Psoas muscle (tissue), 8 donors: Measurements from ENCODE around the gene BID. TPM values are rescaled to one million over a fixed set of nuclear protein-coding genes. Genes with fewer than 3 reads are reported as not detected.

Source experiments
- ATAC-seq, 4 donors: fragments of 200-7000 bp; cut with Tn5 transposase; one replicate each; pipeline ENCODE4 v1.9.1; 2020; ENCODE audit warnings: moderate library complexity in 3 of 4, mild to moderate bottlenecking in 2 of 4
- DNase-seq, 2 donors: peaks; one replicate each; pipeline ENCODE4 v3.0.0-alpha.2; 2020
- H3K27ac ChIP-seq: fragments of 200-600 bp; one replicate; pipeline ENCODE4 v1.8.0; 2022
- H3K27me3 ChIP-seq, 3 donors: fragments of 200-600 bp in 1 of 3; one replicate each; pipeline versions ENCODE4 v1.6.1 to v1.8.0; 2013 to 2022; ENCODE audit warnings: low read length in 2 of 3, mild to moderate bottlenecking in 2 of 3, moderate library complexity in 1 of 3; ENCODE audit not compliant: insufficient read depth in 3 of 3
- H3K36me3 ChIP-seq, 2 donors: fragments of 200-600 bp in 1 of 2; one replicate each; pipeline versions ENCODE4 v1.6.1 to v1.8.0; 2013 to 2022; ENCODE audit warnings: low read depth in 1 of 2, mild to moderate bottlenecking in 1 of 2, moderate library complexity in 1 of 2; ENCODE audit not compliant: insufficient read depth in 1 of 2
- H3K4me1 ChIP-seq: fragments of 200-600 bp; one replicate; pipeline ENCODE4 v1.8.0; 2022
- H3K4me3 ChIP-seq: fragments of 200-600 bp; one replicate; pipeline ENCODE4 v1.8.0; 2022; ENCODE audit warnings: mild to moderate bottlenecking
- H3K9me3 ChIP-seq: fragments of 200-600 bp; one replicate; pipeline ENCODE4 v1.8.0; 2022
- WGBS, 3 donors: extraction: QIAGEN DNeasy Blood & Tissue Kit; methylation state at CpG; one replicate each; pipeline versions ENCODE4 v1.1.6 to v1.1.7; 2013; 5-methylcytosine and 5-hydroxymethylcytosine counted together
- intact Hi-C, 2 donors: fragments of 100-400 bp; cut with DNase I; formaldehyde crosslinking; loops; one replicate each; pipeline versions ENCODE4 v1.11.0 to v1.14.2; 2022
- polyA plus RNA-seq, 3 donors: library from polyadenylated mRNA; stranded (reverse); fragments of 200-250 nt; gene quantifications; one replicate each; pipeline ENCODE4 v1.2.3, GENCODE V29; 2013
- total RNA-seq, 4 donors: library from RNA; stranded (reverse); fragmentation: NEBNext Ultra II Directional in 2 of 4; extraction: Animal tissue kit (Norgen Biotek cat#: 25700) in 2 of 4; gene quantifications; one replicate each; pipeline versions ENCODE4 v1.2.1 to v1.2.4, GENCODE V29; 2021 to 2023
- TF ChIP-seq, protein P1 (sequence below): fragments of 200-600 bp; IDR thresholded peaks from one replicate; pipeline ENCODE4 v1.8.0; 2022; ENCODE audit warnings: antibody characterized with exemption
- donor health status: healthy with polysubstance abuse.
- donor health status: DM: no; HTN: no; CAD: no; lungs with moderate emphysema.
- donor health status: Bipolar disorder and iron deficiency.
- donor health status: healthy.
- donor health status: DM: yes; HTN: yes; CAD: no.
- donor health status: DM: no; HTN: no; CAD: no.
- donor health status: DM: no; HTN: no; CAD: no.
- donor health status: DM: yes; HTN: yes; CAD: no.

BID gene
- total and polyA plus RNA-seq, 7 donors, result 5.6 to 27.4 (median 9.9) TPM

DNA sequence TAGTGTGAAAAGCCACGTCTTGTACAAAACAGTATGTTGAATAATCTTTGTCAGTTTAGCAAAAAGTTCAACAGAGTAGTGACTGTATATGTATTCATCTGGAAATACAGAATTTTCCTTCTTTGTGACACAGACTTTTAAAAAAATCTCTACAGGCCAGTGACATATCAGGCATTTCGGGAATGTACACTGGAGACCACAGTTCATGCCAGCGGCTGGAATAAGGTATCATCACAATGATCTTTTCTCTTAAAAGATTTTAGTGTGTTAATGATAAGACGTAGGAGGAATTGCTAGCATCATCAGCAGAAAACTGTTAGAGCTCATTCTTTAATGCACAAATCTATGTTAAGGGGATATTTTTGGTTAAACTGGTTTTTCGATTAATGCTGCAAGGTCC lies 78.3 kb downstream of the BID start:
- ATAC-seq (no peak), DNase-seq (no peak)
- 89 to 95% (median 90%) methylated on average over 5 of the region's 5 CpGs for WGBS, 3 donors
- no peak overlapping the region for H3K4me3 ChIP-seq
- peaks cover 3% of the 10 kb centered on the region for H3K4me1 ChIP-seq
- H3K27ac ChIP-seq, result no peak overlapping the region
- H3K36me3 ChIP-seq, result peaks cover 4 to 34% of the 10 kb centered on the region in 2 donors
- TF ChIP-seq, protein P1, sequence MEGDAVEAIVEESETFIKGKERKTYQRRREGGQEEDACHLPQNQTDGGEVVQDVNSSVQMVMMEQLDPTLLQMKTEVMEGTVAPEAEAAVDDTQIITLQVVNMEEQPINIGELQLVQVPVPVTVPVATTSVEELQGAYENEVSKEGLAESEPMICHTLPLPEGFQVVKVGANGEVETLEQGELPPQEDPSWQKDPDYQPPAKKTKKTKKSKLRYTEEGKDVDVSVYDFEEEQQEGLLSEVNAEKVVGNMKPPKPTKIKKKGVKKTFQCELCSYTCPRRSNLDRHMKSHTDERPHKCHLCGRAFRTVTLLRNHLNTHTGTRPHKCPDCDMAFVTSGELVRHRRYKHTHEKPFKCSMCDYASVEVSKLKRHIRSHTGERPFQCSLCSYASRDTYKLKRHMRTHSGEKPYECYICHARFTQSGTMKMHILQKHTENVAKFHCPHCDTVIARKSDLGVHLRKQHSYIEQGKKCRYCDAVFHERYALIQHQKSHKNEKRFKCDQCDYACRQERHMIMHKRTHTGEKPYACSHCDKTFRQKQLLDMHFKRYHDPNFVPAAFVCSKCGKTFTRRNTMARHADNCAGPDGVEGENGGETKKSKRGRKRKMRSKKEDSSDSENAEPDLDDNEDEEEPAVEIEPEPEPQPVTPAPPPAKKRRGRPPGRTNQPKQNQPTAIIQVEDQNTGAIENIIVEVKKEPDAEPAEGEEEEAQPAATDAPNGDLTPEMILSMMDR, result no peak
- no peaks in the 10 kb centered on the region for H3K9me3 ChIP-seq
- H3K27me3 ChIP-seq, result no peaks in the 10 kb centered on the region
- intact Hi-C loops, result no loop called here

DNA sequence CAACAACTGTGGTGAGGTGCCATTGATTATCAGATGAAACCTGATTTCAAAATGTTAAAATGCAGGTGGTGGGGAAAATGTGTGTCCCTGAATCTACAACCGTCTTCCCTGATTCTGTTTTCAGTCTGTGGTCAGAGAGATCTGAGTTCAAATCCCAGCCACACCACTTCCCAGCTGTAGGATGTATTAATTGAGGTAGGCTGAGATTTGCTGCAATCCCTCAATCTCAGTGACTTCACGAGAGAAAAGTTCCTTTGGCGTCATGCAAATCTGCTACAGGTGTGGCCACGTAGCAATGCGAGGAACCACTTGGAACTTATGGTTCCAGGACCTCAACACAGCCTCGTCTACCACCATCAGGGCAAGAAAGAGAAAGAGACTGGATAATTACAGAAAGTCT lies 79.5 kb downstream of the BID start:
- TF ChIP-seq, protein P1, result no peak
- 84 to 88% (median 88%) methylated on average over 6 of the region's 6 CpGs for whole genome bisulfite sequencing, 3 donors
- no peak overlapping the region for H3K27ac ChIP-seq
- intact Hi-C loops, result no loop called here
- H3K4me1 ChIP-seq, result peaks cover 3% of the 10 kb centered on the region
- ATAC-seq (no peak), DNase-seq (no peak)
- no peaks in the 10 kb centered on the region for H3K9me3 ChIP-seq
- H3K4me3 ChIP-seq, result no peak overlapping the region
- no peaks in the 10 kb centered on the region for H3K27me3 ChIP-seq
- H3K36me3 ChIP-seq, result peaks cover 4 to 42% of the 10 kb centered on the region in 2 donors

DNA sequence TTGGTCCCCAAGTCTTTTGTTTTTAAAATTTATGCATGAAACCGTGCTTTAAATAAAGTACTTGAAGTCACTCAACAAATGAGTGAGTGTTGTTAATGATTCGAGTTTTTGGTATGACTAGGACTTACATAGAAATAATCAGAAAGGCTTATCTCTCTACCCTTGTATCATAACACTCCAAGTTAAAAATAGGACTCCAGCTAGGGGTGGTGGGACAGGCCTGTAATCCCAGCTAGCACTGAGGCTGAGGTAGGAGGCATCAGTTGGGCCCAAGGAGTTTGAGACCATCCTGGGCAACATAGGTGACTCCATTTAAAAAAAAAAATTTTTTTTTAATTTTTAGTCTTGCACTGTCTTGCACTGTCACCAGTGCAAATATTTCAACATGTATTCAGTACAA lies 80.1 kb downstream of the BID start:
- TF ChIP-seq, protein P1, result no peak
- Histone ChIP-seq H3K36me3 (peaks cover 4 to 44% of the 10 kb centered on the region in 2 donors), H3K9me3 (no peaks in the 10 kb centered on the region), H3K4me1 (peaks cover 3% of the 10 kb centered on the region), H3K27ac (no peak overlapping the region), H3K4me3 (no peak overlapping the region), H3K27me3 (no peaks in the 10 kb centered on the region)
- 94 to 97% (median 94%) methylated on average over 2 of the region's 2 CpGs for WGBS, 3 donors
- DNase-seq (no peak), ATAC-seq (no peak)
- intact Hi-C loops, result no loop called here

DNA sequence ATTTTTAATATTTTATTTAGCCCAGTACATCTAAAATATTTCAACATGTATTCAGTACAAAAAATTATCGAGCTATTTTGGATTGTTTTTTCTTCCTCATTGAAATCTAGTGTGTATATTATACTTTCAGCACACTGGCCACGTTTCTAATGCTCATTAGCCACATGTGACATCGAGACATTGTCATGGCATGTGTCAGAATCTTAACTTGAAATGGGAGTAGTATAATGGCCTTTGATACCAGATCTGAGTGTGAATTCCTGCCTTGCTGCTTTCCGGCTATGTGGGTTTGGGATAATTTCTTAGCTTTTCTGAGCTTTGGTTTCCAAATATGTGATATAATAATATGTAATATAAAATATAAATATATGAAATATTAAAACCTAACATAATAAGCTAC lies 81.4 kb downstream of the BID start:
- intact Hi-C loops, result no loop called here
- 55 to 60% (median 57%) methylated on average over 4 of the region's 4 CpGs for WGBS, 3 donors
- Histone ChIP-seq H3K4me3 (no peak overlapping the region), H3K4me1 (peaks cover 3% of the 10 kb centered on the region), H3K36me3 (peaks cover 4 to 45% of the 10 kb centered on the region in 2 donors), H3K27me3 (no peaks in the 10 kb centered on the region), H3K27ac (peak overlapping the region; percentile 27), H3K9me3 (no peaks in the 10 kb centered on the region)
- DNase-seq (no peak), ATAC-seq (peak; percentile 77 to 88 (median 85))
- TF ChIP-seq, protein P1, result no peak

DNA sequence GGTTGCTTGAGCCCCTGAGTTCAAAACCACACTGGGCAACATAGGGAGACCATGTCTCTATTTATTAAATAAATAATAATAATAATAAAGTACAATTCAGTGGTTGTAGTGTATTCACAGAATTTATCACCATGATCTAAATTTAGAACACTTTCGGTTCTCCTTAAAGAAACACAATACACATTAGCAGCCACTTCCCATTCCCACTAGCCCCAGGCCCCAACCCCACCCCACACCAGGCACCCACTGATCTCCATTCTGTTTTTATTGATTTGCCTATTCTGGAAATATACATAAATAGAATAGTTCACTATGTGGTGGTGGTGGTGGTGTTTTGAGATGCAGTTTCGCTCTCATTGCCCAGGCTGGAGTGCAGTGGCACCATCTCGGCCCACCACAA lies 90.0 kb downstream of the BID start:
- no peaks in the 10 kb centered on the region for H3K4me1 ChIP-seq
- DNase-seq (no peak), ATAC-seq (no peak)
- TF ChIP-seq, protein P1, result no peak
- H3K4me3 ChIP-seq, result no peak overlapping the region
- intact Hi-C loops, result no loop called here
- no peaks in the 10 kb centered on the region for H3K9me3 ChIP-seq
- no peaks in the 10 kb centered on the region for H3K27me3 ChIP-seq
- H3K27ac ChIP-seq, result no peak overlapping the region
- peaks cover 3 to 45% of the 10 kb centered on the region in 2 donors for H3K36me3 ChIP-seq
- 72 to 76% (median 73%) methylated on average over 3 of the region's 3 CpGs for WGBS, 3 donors
